Measurements from ENCODE around the gene BMP4.
"Not testable (repeated sequence)": the region's sequence is repeated elsewhere in the genome, so short reads cannot be mapped to it uniquely, and the experiment has no call there.

BMP4 gene

GRCh38 chr14:53956427-53957201 lies at the start of gene BMP4:
TSS of gene BMP4 (minus strand) at chr14:53956825. CDS start at chr14:53952222, 4,603 bp downstream.
- DNase-seq (ENCODE audit: low read depth, low spot score), result no peak

GRCh38 chr14:54003064-54003463 lies 46.4 kb upstream of the BMP4 start:
- no peak for DNase-seq (ENCODE audit: low read depth, low spot score)

- no peak for DNase-seq (ENCODE audit: low read depth, low spot score)
Measured at GRCh38 chr14:54002653-54003052, 46.0 kb upstream of the BMP4 start.

GRCh38 chr14:54001189-54001878 lies 44.7 kb upstream of the BMP4 start:
- no peak for DNase-seq (ENCODE audit: low read depth, low spot score)

- DNase-seq (ENCODE audit: low read depth, low spot score), result no peak
Measured at GRCh38 chr14:54000341-54000811, 43.8 kb upstream of the BMP4 start.

- DNase-seq (ENCODE audit: low read depth, low spot score), result no peak
Measured at GRCh38 chr14:53999061-53999488, 42.5 kb upstream of the BMP4 start.

- DNase-seq (ENCODE audit: low read depth, low spot score), result no peak
Measured at GRCh38 chr14:53996041-53996440, 39.4 kb upstream of the BMP4 start.

- no peak for DNase-seq (ENCODE audit: low read depth, low spot score)
Measured at GRCh38 chr14:53993920-53994607, 37.4 kb upstream of the BMP4 start.

GRCh38 chr14:53990978-53991377 lies 34.4 kb upstream of the BMP4 start:
- DNase-seq (ENCODE audit: low read depth, low spot score), result no peak

GRCh38 chr14:53986718-53987117 lies 30.1 kb upstream of the BMP4 start:
- DNase-seq (ENCODE audit: low read depth, low spot score), result not testable (repeated sequence)

- DNase-seq (ENCODE audit: low read depth, low spot score), result not testable (repeated sequence)
Measured at GRCh38 chr14:53984958-53985357, 28.3 kb upstream of the BMP4 start.

GRCh38 chr14:53983112-53983511 lies 26.5 kb upstream of the BMP4 start:
- DNase-seq (ENCODE audit: low read depth, low spot score), result no peak

- no peak for DNase-seq (ENCODE audit: low read depth, low spot score)
Measured at GRCh38 chr14:53982546-53982945, 25.9 kb upstream of the BMP4 start.

GRCh38 chr14:53979747-53980642 lies 23.4 kb upstream of the BMP4 start:
- no peak for DNase-seq (ENCODE audit: low read depth, low spot score)

GRCh38 chr14:53979113-53979681 lies 22.6 kb upstream of the BMP4 start:
- no peak for DNase-seq (ENCODE audit: low read depth, low spot score)

GRCh38 chr14:53978194-53978593 lies 21.6 kb upstream of the BMP4 start:
- no peak for DNase-seq (ENCODE audit: low read depth, low spot score)

- DNase-seq (ENCODE audit: low read depth, low spot score), result no peak
Measured at GRCh38 chr14:53975444-53975843, 18.8 kb upstream of the BMP4 start.

GRCh38 chr14:53971521-53971920 lies 14.9 kb upstream of the BMP4 start:
- DNase-seq (ENCODE audit: low read depth, low spot score), result no peak

GRCh38 chr14:53969326-53969725 lies 12.7 kb upstream of the BMP4 start:
- no peak for DNase-seq (ENCODE audit: low read depth, low spot score)

GRCh38 chr14:53968726-53969125 lies 12.1 kb upstream of the BMP4 start:
- no peak for DNase-seq (ENCODE audit: low read depth, low spot score)

GRCh38 chr14:53967606-53968005 lies 11.0 kb upstream of the BMP4 start:
- no peak for DNase-seq (ENCODE audit: low read depth, low spot score)
